ENCODE results near the gene AK1.

DNA sequence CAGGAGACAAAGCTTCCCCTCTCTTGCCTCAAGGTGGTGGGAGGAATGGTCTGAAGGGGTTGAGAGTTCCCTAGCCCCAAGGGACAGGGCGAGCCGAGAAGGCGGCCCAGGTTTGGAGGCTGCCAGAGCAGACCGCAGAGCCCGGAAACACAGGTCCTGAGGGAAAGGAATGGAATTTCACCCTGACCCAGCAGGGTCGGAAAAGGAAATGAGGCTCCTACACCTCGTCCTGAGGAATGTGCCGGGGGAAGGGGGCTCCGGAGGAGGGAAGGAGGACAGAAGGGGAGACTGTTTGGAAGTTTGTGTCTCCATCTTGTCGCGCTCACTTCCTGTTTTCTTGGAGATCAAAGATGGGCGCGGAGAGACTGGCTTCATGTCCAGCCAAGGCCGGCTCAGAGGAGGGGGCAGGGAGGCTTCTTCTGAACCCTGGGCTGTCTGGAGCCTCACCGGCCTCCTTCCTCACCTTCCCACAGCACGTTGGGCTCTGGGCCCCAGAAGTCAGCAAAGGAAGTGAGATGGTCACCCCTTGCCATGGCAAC, 32.6 kb downstream of the AK1 start:
- TF ChIP-seq, protein P1, sequence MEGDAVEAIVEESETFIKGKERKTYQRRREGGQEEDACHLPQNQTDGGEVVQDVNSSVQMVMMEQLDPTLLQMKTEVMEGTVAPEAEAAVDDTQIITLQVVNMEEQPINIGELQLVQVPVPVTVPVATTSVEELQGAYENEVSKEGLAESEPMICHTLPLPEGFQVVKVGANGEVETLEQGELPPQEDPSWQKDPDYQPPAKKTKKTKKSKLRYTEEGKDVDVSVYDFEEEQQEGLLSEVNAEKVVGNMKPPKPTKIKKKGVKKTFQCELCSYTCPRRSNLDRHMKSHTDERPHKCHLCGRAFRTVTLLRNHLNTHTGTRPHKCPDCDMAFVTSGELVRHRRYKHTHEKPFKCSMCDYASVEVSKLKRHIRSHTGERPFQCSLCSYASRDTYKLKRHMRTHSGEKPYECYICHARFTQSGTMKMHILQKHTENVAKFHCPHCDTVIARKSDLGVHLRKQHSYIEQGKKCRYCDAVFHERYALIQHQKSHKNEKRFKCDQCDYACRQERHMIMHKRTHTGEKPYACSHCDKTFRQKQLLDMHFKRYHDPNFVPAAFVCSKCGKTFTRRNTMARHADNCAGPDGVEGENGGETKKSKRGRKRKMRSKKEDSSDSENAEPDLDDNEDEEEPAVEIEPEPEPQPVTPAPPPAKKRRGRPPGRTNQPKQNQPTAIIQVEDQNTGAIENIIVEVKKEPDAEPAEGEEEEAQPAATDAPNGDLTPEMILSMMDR (IDR thresholded peaks at IDR 0.05; ENCODE audit: low read length): no peak
- no peak for TF ChIP-seq EZH2 (IDR thresholded peaks at IDR 0.05; ENCODE audit: borderline replicate concordance, low read length)

Data from OCI-LY1 (cell line).